Astrocyte (in vitro differentiated cells and primary cell): ENCODE data around the gene MYOM3. TPM values are rescaled to one million over a fixed set of nuclear protein-coding genes. Genes with fewer than 3 reads are reported as not detected.
"Not testable (repeated sequence)": the region's sequence is repeated elsewhere in the genome, so short reads cannot be mapped to it uniquely, and the experiment has no call there.

ENCODE experiments used
- DNase-seq: peaks from one replicate; pipeline ENCODE4 v3.0.0-alpha.2; 2010; ENCODE audit warnings: low read depth
- FAIRE-seq: peaks from 2 replicates; lab custom pipeline; 2011; peaks lifted over from hg19 to GRCh38; lab: Jason Lieb, UNC
- H2AFZ ChIP-seq: 2 replicates; pipeline ENCODE4 v1.6.0; 2012; ENCODE audit warnings: low read depth, low read length, inconsistent platforms
- H3K27ac ChIP-seq: 2 replicates; pipeline ENCODE4 v1.5.1; 2011; ENCODE audit warnings: low read depth, low read length, inconsistent platforms
- H3K27me3 ChIP-seq: 2 replicates; pipeline ENCODE4 v1.6.0; 2011; ENCODE audit warnings: low read length, inconsistent platforms; ENCODE audit not compliant: insufficient read depth
- H3K36me3 ChIP-seq: 2 replicates; pipeline ENCODE4 v1.5.1; 2011; ENCODE audit warnings: low read length, inconsistent platforms; ENCODE audit not compliant: insufficient read depth
- H3K4me1 ChIP-seq: 2 replicates; pipeline ENCODE4 v1.5.1; 2011; ENCODE audit warnings: low read length, inconsistent platforms; ENCODE audit not compliant: insufficient read depth
- H3K4me2 ChIP-seq: 2 replicates; pipeline ENCODE4 v1.6.0; 2012; ENCODE audit warnings: low read length, inconsistent platforms
- H3K4me3 ChIP-seq: 2 replicates; pipeline ENCODE4 v1.5.1; 2011; ENCODE audit warnings: low read depth, mild to moderate bottlenecking, low read length, inconsistent platforms; ENCODE audit not compliant: insufficient read depth
- H3K79me2 ChIP-seq: 2 replicates; pipeline ENCODE4 v1.6.0; 2012; ENCODE audit warnings: mild to moderate bottlenecking, low read length, inconsistent platforms; ENCODE audit not compliant: insufficient read depth
- H3K9ac ChIP-seq: 2 replicates; pipeline ENCODE4 v1.6.0; 2012; ENCODE audit warnings: mild to moderate bottlenecking, low read length, inconsistent platforms
- H3K9me3 ChIP-seq: 2 replicates; pipeline ENCODE4 v1.5.1; 2012; ENCODE audit warnings: low read depth, mild to moderate bottlenecking, low read length, inconsistent platforms; ENCODE audit not compliant: insufficient read depth
- H4K20me1 ChIP-seq: 2 replicates; pipeline ENCODE4 v1.6.0; 2012; ENCODE audit warnings: low read length, inconsistent platforms; ENCODE audit not compliant: insufficient read depth
- H3K27ac Mint-ChIP-seq: one replicate; pipeline ENCODE4 v1.8.0; 2021; ENCODE audit warnings: mild to moderate bottlenecking, mixed read lengths; ENCODE audit not compliant: unreplicated experiment
- H3K27me3 Mint-ChIP-seq: one replicate; pipeline ENCODE4 v1.8.0; 2021; ENCODE audit warnings: low read depth, mixed read lengths; ENCODE audit not compliant: unreplicated experiment
- H3K36me3 Mint-ChIP-seq: one replicate; pipeline ENCODE4 v1.8.0; 2021; ENCODE audit warnings: low read depth, mixed read lengths; ENCODE audit not compliant: unreplicated experiment
- H3K4me1 Mint-ChIP-seq: one replicate; pipeline ENCODE4 v1.8.0; 2021; ENCODE audit warnings: low read depth, mixed read lengths; ENCODE audit not compliant: unreplicated experiment
- H3K4me3 Mint-ChIP-seq: one replicate; pipeline ENCODE4 v1.8.0; 2021; ENCODE audit warnings: mild to moderate bottlenecking, moderate library complexity, mixed read lengths; ENCODE audit not compliant: unreplicated experiment
- H3K9me3 Mint-ChIP-seq: one replicate; pipeline ENCODE4 v1.8.0; 2021; ENCODE audit warnings: mild to moderate bottlenecking, mixed read lengths; ENCODE audit not compliant: unreplicated experiment
- EZH2 ChIP-seq: IDR thresholded peaks from 2 replicates; pipeline ENCODE4 v1.6.1; 2012; ENCODE audit warnings: mild to moderate bottlenecking, low read length, inconsistent platforms; ENCODE audit not compliant: insufficient read depth
- total RNA-seq: library from RNA; stranded (reverse); gene quantifications from 2 replicates; pipeline ENCODE4 v1.2.1, GENCODE V29; 2021
- TF ChIP-seq, protein P1 (sequence below): IDR thresholded peaks from 2 replicates; pipeline ENCODE4 v1.5.1; 2011; ENCODE audit warnings: low read depth, mild to moderate bottlenecking, inconsistent platforms, low read length, moderate library complexity; ENCODE audit not compliant: insufficient read depth

Gene MYOM3
- total RNA-seq, 1 donor from 2014 or later = 1.0 TPM

DNA sequence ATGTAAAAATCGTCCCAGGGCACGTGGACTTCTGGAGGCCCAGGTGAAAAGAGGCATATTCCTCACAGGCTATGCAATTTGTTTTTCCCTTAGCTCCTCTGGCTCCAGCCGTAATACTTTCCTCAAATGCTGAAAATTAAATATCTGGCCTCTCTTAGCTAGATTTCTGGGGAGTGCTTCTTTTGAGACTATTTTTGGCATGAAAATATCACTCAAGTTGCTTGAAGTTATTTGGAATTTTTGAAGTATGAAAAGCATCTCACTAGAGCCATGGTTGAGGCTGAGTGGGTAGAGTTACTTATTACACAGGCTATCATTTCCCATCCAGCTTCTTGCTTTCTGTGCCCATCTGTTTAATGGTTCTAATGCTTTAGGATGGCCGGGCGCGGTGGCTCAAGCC is 59.7 kb downstream of the MYOM3 start:
- no peaks in the 10 kb centered on the region for H3K9me3 ChIP-seq
- H3K4me1 ChIP-seq = peaks cover 2% of the 10 kb centered on the region
- Mint-ChIP-seq H3K4me3 (no peak overlapping the region), H3K9me3 (peaks cover 3% of the 10 kb centered on the region), H3K27ac (no peak overlapping the region), H3K36me3 (no peaks in the 10 kb centered on the region), H3K27me3 (peaks cover 8% of the 10 kb centered on the region), H3K4me1 (peaks cover 6% of the 10 kb centered on the region)
- no peak overlapping the region for H3K4me3 ChIP-seq
- DNase-seq = peak; percentile 30
- H3K4me2 ChIP-seq = no peak overlapping the region
- no peaks in the 10 kb centered on the region for H3K36me3 ChIP-seq
- H3K27ac ChIP-seq = no peak overlapping the region
- H3K9ac ChIP-seq = no peak overlapping the region
- H3K27me3 ChIP-seq = no peaks in the 10 kb centered on the region
- H4K20me1 ChIP-seq = no peaks in the 10 kb centered on the region
- TF ChIP-seq, protein P1, sequence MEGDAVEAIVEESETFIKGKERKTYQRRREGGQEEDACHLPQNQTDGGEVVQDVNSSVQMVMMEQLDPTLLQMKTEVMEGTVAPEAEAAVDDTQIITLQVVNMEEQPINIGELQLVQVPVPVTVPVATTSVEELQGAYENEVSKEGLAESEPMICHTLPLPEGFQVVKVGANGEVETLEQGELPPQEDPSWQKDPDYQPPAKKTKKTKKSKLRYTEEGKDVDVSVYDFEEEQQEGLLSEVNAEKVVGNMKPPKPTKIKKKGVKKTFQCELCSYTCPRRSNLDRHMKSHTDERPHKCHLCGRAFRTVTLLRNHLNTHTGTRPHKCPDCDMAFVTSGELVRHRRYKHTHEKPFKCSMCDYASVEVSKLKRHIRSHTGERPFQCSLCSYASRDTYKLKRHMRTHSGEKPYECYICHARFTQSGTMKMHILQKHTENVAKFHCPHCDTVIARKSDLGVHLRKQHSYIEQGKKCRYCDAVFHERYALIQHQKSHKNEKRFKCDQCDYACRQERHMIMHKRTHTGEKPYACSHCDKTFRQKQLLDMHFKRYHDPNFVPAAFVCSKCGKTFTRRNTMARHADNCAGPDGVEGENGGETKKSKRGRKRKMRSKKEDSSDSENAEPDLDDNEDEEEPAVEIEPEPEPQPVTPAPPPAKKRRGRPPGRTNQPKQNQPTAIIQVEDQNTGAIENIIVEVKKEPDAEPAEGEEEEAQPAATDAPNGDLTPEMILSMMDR = no peak
- TF ChIP-seq EZH2 = no peak
- H3K79me2 ChIP-seq = no peaks in the 10 kb centered on the region
- no peak overlapping the region for H2AFZ ChIP-seq
- FAIRE-seq = no peak

- Mint-ChIP-seq H3K4me3 (no peak overlapping the region), H3K27ac (no peak overlapping the region), H3K9me3 (peaks cover 2% of the 10 kb centered on the region), H3K36me3 (no peaks in the 10 kb centered on the region), H3K4me1 (peaks cover 14% of the 10 kb centered on the region), H3K27me3 (peaks cover 4% of the 10 kb centered on the region)
- no peak overlapping the region for H2AFZ ChIP-seq
- no peak overlapping the region for H3K4me2 ChIP-seq
- DNase-seq (no peak), FAIRE-seq (no peak)
- TF ChIP-seq, protein P1 = no peak
- TF ChIP-seq EZH2 = no peak
- no peaks in the 10 kb centered on the region for H3K9me3 ChIP-seq
- H3K4me3 ChIP-seq = no peak overlapping the region
- H3K4me1 ChIP-seq = peaks cover 10% of the 10 kb centered on the region
- no peaks in the 10 kb centered on the region for H3K36me3 ChIP-seq
- H4K20me1 ChIP-seq = no peaks in the 10 kb centered on the region
- no peak overlapping the region for H3K9ac ChIP-seq
- no peaks in the 10 kb centered on the region for H3K79me2 ChIP-seq
- no peaks in the 10 kb centered on the region for H3K27me3 ChIP-seq
- H3K27ac ChIP-seq = no peak overlapping the region
Observed at GRCh38 chr1:24051206-24051945, 60.6 kb downstream of the MYOM3 start.

- no peak overlapping the region for H2AFZ ChIP-seq
- no peaks in the 10 kb centered on the region for H3K9me3 ChIP-seq
- peaks cover 2% of the 10 kb centered on the region for H3K9me3 Mint-ChIP-seq
- H3K27me3 Mint-ChIP-seq = peaks cover 4% of the 10 kb centered on the region
- H3K4me3 Mint-ChIP-seq = no peak overlapping the region
- no peak overlapping the region for H3K4me3 ChIP-seq
- no peaks in the 10 kb centered on the region for H3K27me3 ChIP-seq
- H4K20me1 ChIP-seq = no peaks in the 10 kb centered on the region
- H3K9ac ChIP-seq = no peak overlapping the region
- no peak overlapping the region for H3K27ac ChIP-seq
- no peak overlapping the region for H3K27ac Mint-ChIP-seq
- H3K4me2 ChIP-seq = no peak overlapping the region
- TF ChIP-seq, protein P1 = no peak
- TF ChIP-seq EZH2 = no peak
- FAIRE-seq (peak; percentile 82), DNase-seq (no peak)
- H3K4me1 ChIP-seq = peaks cover 18% of the 10 kb centered on the region
- no peaks in the 10 kb centered on the region for H3K36me3 ChIP-seq
- no peaks in the 10 kb centered on the region for H3K79me2 ChIP-seq
- no peaks in the 10 kb centered on the region for H3K36me3 Mint-ChIP-seq
- peaks cover 21% of the 10 kb centered on the region for H3K4me1 Mint-ChIP-seq
Observed at GRCh38 chr1:24049733-24050132, 62.2 kb downstream of the MYOM3 start.

DNA sequence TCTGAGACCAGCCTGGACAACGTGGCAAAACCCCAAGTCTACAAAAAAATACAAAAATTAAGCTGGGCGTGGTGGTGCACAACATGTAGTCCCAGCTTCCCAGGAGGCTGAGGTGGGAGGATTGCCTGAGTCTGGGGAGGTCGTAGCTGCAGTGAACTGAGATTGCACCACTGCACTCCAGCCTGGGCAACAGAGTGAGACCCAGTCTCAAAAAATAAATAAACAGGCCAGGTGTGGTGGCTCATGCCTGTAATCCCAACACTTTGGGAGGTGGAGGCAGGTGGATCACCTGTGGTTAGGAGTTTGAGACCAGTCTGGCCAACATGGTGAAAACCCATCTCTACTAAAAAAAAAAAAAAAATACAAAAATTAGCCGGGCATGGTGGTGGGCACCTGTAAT is 63.0 kb downstream of the MYOM3 start:
- not testable (repeated sequence) for DNase-seq, H3K9me3 Mint-ChIP-seq, H3K36me3 Mint-ChIP-seq, H3K9ac ChIP-seq, H3K9me3 ChIP-seq, H4K20me1 ChIP-seq, H3K27me3 ChIP-seq, H3K36me3 ChIP-seq, H3K27ac Mint-ChIP-seq, FAIRE-seq, H3K27ac ChIP-seq, H2AFZ ChIP-seq, H3K4me2 ChIP-seq, H3K79me2 ChIP-seq, H3K4me3 ChIP-seq, H3K27me3 Mint-ChIP-seq, H3K4me3 Mint-ChIP-seq
- peaks cover 18% of the 10 kb centered on the region for H3K4me1 ChIP-seq
- peaks cover 21% of the 10 kb centered on the region for H3K4me1 Mint-ChIP-seq
